A673 (cell line): ENCODE measurements around the gene C14orf132.

Experiments
- EZH2 ChIP-seq: fragments of 200-600 bp; sonication (generic); IDR thresholded peaks from 2 replicates; pipeline ENCODE4 v1.6.1; 2017; ENCODE audit warnings: borderline replicate concordance, low read depth, mild to moderate bottlenecking, mixed read lengths, antibody characterized with exemption, low read length; ENCODE audit not compliant: poor library complexity, severe bottlenecking
- TF ChIP-seq, protein P1 (sequence below): fragments of 300-800, 200-600 bp; sonication (generic); conservative IDR thresholded peaks from 2 replicates; pipeline ENCODE4 v1.5.1; 2017; ENCODE audit warnings: low read depth, mild to moderate bottlenecking, antibody characterized with exemption, low read length, moderate library complexity, mixed read lengths

DNA sequence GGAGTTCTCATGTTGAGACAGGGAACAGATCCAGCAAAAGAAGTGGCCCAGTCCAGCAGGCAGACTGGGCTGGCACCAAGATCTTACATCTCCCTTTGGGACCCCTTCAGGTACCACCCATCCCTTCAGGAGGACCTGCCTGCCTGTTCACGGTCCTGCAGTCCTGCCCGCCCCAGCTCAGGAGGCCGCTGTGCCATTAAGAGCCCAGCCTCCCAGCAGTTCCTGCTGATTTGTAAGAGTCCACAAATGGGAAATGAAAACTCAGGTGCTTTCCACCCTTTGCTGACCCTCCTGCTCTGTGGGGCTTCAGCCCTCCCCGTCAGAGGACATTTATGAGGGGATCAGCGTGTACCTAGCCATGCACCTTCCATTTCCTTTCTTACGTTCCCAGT, 39.5 kb downstream of the C14orf132 start:
- TF ChIP-seq, protein P1, sequence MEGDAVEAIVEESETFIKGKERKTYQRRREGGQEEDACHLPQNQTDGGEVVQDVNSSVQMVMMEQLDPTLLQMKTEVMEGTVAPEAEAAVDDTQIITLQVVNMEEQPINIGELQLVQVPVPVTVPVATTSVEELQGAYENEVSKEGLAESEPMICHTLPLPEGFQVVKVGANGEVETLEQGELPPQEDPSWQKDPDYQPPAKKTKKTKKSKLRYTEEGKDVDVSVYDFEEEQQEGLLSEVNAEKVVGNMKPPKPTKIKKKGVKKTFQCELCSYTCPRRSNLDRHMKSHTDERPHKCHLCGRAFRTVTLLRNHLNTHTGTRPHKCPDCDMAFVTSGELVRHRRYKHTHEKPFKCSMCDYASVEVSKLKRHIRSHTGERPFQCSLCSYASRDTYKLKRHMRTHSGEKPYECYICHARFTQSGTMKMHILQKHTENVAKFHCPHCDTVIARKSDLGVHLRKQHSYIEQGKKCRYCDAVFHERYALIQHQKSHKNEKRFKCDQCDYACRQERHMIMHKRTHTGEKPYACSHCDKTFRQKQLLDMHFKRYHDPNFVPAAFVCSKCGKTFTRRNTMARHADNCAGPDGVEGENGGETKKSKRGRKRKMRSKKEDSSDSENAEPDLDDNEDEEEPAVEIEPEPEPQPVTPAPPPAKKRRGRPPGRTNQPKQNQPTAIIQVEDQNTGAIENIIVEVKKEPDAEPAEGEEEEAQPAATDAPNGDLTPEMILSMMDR: no peak
- no peak for TF ChIP-seq EZH2
